G401 (cell line): ENCODE results near the gene PSMA2. TPM values are rescaled to one million over a fixed set of nuclear protein-coding genes. Genes with fewer than 3 reads are reported as not detected.
A peak's percentile ranks its signal among the peaks of the same experiment; 100 is the strongest.

Experiments
- DNase-seq: peaks from one replicate; pipeline ENCODE4 v3.0.0-alpha.2; 2015; ENCODE audit warnings: low spot score
- in situ Hi-C: cut with HindIII; loops from 2 replicates; pipeline ENCODE4 v1.10.0; 2016; ENCODE audit warnings: low sequenced_read_pairs, mixed read lengths
- total RNA-seq: library from RNA; depleted of rRNA; stranded (reverse); fragments of >200 nt; shearing (Covaris generic); gene quantifications from 2 replicates; pipeline ENCODE4 v1.2.3, GENCODE V29; 2014; rRNA removed

The PSMA2 gene
- total RNA-seq: 235 and 237 TPM in 2 replicates

DNA sequence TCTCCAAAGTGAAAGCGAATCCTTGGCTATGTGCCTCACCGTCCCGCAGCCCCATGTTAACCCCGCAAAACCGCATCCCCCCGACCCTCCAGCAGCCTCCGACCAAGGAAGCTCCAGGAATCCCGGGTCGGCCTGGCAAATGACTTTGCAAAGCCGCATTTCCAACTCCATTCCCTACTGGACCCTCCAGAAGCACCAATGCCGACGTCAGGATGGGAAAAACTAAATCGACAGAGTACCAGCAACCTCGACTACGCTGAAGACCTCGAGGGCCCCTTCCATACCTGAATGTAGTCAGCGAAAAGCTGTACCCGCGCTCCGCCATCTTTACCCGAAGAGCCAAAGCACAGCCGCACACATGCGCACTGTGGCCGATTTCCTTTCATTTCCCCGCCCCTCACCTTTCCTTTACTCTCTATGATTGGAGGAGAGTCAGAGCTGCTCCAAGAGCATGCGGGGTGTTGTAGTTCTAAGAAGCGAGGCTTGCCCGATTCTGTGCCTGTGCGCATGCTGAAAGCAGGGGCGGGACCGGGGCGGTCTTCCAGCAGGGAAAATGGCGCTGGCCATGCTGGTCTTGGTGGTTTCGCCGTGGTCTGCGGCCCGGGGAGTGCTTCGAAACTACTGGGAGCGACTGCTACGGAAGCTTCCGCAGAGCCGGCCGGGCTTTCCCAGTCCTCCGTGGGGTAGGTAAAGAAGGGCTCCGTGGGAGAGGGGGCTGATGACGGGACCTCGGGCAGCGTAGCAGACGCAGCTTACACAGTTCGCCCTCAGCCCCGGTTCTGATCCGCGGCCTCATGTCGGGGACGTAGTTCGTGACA, at the start of gene PSMA2, which contains the start of gene MRPL32:
Gene PSMA2, minus strand, starts transcription at position 341 of the 818 bp plus-strand sequence. Its CDS starts 16 bp downstream, at position 325.
Gene MRPL32, plus strand, starts transcription at position 543 of the 818 bp plus-strand sequence. Its CDS starts 11 bp downstream, at position 554.
- peak; percentile 99 for DNase-seq
- in situ Hi-C loops: no loop called here

DNA sequence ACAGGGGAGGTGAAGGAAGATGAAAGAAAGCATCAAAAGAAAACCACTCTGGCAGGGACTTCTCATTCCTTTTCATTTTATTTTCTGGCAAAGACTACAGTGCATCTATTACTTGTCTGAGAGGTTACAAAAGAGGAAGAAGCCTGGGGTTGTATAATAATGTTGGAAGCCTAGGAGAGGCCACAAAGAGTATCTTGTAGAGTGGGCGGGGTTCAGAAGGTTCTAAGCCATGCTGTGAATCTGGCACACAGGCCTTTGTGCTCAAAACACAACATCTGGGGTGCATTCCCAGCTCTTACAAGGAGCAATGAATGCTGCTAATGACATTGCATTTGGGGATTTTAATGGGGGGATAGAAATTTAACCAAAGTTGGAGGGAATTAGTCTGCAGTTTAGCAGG, 49.6 kb upstream of the PSMA2 start:
- DNase-seq: no peak
- in situ Hi-C loops: no loop called here

DNA sequence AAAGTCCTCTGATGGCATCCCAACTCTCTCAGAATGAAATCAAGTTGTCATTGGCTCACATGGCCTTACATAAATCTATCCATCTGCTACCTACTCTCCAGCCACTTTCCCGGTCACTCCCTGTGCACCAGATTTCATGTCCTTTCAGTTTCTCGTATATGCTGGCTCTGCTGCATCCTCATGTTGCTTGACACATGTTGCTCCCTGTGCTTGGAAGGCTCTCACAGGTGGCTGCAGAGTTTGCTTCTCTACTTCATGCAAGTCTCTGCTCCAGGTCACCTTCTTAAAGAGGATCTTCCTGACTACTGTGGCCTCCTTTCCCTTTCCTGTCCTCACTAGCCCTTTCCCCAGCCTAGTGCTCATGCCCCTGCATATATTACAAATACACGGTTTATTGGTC, 48.5 kb upstream of the PSMA2 start:
- in situ Hi-C loops: no loop called here
- no peak for DNase-seq

DNA sequence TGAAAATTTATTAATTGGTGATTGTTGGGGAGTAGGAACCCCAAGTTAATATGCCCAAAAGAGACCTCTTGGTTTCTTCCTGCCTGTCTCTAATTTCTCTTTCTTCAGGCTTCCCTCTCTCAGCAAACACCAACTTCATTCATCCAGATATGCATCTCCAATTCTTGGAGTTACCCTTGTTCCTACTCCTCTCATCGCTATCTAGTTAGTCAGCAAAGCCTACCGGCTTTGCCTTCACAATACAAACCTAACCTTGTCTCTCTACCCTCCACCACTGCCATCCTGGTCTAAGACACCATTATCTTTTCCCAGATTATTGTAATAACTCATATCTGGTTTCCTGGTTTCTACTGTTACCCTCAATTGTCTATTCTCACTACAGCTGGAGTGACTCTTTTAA, 48.1 kb upstream of the PSMA2 start:
- DNase-seq: no peak
- in situ Hi-C loops: no loop called here

DNA sequence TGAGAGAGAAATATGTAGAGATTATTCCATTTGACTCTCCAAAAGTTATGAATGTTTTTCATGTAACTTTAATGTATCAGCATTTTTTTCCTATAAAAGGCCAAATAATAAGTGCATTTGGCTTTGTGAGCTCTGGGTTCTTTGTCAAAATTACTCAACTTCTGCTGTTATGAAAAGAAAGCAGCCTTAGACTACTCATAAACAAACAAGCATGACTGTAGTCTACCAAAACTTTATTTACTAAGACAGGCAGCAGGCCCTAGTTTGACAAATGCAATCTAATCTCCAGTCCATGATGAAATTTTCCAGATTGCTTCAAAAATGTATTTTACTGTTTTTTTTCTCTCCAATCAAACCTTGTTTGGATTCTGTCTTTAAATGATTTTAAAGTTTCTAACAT, 46.5 kb upstream of the PSMA2 start:
- in situ Hi-C loops: no loop called here
- no peak for DNase-seq

DNA sequence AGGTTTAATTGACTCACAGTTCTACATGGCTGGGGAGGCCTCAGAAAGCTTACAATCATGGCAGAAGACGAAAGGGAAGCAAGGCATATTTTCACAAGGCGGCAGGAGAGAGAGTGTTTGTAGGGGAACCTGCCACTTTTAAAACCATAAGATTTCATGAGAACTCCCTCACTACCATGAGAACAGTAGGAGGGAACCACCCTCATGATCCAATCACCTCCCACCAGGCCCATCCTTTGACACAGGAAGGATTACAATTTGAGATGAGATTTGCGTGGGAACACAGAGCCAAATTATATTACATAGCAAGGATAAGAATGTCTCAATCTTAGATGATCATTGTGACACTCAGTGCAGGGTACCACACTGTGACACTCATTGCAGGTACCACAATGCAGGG, 44.4 kb upstream of the PSMA2 start:
- in situ Hi-C loops: no loop called here
- DNase-seq: no peak

DNA sequence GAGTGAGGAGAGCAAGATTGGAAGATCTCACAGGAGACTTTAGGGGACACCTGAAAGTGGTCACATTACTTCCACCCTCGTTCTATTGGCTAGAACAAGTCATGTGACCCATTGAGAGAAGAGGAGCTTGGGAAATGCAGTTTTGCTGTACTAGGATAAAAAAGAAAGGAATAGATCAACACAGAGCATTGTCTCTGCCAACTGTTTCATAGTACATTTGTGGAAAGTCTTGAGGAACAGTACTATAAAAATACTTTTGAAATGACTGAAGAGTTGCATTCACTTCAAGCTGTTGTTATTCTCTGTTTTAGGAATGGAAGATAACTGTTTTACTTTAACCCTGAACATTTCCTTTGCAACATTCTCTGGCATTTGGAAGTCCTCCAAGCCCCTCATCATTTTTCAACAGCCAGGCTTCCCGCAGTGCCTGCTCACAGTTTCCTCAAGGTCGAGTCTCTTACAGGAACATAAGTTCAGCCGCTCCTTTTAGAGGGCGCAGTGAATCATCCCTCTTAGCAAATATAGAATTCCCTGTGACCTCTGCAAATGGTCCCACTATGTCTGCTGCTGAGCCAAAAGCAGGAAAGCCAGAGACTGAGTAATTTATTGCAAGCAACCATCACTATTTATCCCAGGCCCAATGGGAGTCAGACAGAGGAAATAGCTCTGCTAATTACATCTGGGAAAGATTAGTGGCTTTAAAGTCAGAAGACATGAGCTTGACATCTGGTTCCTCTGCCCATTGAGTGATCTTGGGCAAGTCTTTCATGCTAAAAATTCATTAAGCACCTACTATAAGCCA, 40.9 kb upstream of the PSMA2 start:
- no peak for DNase-seq
- in situ Hi-C loops: no loop called here

DNA sequence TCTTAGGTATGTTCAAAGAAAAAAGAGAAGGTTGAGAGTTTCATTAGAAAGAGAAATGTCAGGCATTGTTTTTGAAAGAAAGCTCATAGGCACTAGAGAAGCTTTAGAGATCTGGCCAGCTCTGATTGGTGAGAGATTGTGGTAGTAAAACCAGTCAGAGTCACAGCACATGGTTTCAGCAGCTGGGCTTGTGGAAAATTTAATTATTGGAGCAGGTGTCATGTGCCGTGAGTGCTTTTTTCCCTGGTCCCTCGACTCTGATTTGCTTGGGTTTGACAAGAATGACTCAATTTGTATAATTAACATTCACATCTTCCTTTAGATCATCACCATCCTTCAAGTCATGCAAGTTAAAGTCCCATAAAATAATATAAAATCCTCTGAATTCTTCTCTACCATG, 35.4 kb upstream of the PSMA2 start:
- in situ Hi-C loops: no loop called here

DNA sequence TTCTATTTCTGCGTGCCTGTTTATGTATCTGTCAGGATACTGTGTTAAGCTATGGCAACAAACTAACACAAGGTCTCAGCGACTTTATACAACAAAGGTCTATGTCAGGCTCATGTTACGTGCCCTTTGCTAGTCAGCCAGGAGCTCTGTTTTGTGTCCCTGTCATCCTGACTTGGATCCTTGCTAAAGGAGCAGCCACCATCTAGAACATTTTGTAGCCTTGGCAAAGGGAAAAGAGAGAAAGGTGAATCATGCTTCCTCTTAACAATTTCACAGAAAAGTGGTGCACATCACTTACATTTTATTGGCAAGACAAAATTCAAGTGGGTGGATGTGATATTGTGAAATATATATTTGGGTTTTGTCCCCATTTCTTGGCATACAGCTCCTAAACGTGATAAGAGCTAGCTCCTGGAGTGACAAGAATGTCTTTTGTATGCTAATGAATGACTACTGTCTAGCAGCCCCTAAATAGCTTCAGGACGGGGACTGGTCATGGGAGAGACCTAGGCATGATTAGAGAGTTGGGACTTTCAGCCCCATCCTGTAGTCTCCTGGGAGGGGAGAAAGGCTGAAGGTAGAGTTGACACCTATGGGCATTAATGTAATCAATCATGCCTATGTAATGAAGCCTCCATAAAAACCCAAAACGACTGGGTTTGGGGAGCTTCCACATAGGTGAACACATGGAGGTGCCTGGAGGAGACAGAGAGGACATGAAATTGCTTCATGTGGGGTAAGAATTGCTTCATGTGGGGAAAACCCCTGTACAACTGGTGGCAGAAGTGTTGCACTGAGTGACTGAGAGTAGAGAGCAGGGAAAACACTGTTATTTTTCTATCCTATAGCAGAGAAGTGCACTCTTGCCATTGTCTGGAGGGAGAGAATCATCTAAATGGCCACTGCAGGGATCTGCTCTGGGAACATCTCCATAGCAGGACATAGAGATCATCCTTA, 33.2 kb upstream of the PSMA2 start:
- no peak for DNase-seq
- in situ Hi-C loops: no loop called here

More for the DNA sequence above, 35.4 kb upstream of the PSMA2 start:
- DNase-seq: no peak

DNA sequence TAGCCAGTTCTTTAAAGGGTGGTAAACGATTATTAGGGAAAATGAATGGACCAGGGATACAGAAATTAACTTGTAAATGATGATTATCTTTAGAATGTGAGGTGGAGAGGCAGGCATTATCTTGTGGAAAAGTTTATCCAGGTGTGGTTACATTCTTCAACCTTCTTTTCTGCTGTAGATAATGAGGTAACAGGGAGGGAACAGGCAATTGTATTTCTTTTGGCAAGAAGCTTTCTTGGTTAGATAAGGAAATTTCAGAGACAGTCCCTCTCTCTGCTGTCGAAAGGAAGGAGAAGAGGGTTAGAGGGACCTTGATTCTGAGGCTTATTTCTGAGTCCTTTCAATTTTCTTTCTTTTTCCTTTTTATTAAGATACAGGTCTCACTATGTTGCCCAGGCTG, 32.3 kb upstream of the PSMA2 start:
- in situ Hi-C loops: no loop called here
- no peak for DNase-seq

DNA sequence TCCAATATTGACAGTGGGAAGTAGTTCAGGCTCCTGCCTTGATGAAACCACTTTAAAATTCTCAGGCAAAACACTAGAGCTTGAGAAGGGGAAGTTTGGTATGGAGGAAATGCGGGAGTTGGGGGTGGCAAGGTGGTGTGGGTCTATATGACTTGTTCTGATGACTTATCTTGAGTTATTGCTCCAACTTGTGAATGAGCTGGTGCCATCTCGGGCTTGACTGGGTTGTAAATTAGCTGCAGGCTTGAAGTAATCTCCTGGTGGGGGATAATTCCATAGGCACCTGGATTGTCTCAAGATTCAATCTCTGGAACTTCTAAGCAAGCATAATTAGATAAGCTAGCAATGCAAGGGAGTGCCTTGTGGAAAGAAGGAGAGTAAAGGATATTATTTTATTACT, 29.2 kb upstream of the PSMA2 start:
- in situ Hi-C loops: no loop called here
- DNase-seq: no peak

DNA sequence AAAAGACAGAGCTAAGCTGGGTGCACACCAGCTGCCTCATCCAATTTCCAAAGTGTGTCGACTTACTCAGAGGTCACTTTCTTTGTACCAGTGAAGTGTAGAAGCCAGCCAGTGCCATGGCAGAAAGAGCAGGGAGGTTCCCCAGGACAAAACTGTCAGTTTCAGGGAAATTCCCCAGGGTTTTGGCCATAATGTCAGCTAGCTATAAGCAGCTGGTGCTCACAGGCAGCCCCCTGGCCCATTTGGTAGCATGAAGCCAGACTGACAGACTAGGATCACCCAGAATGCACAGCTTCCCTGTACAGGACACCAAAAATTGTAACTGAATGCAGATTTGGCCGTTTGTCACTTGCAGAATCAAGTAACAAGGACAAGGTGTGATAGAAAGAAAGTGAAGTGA, 28.8 kb upstream of the PSMA2 start:
- in situ Hi-C loops: no loop called here
- DNase-seq: no peak

DNA sequence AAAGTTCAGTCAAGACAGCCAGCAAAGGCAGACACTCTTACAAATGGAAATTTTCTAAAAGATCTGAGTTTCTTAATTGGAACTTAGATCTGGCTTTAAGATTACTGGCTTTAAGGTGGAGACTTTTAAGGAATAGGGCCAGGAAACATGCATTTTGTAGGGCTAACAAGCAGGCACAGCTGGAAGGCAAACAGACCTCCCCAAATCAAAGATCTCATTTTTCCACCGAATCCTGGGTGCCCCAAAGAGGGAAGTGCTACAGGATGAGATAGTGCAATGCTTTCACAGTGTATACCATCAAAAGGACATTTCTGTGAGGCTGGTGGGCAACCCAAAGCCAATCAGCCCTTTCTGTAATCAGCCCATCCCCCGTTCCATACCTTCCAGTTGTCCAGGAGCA, 27.6 kb upstream of the PSMA2 start:
- in situ Hi-C loops: no loop called here
- DNase-seq: no peak

DNA sequence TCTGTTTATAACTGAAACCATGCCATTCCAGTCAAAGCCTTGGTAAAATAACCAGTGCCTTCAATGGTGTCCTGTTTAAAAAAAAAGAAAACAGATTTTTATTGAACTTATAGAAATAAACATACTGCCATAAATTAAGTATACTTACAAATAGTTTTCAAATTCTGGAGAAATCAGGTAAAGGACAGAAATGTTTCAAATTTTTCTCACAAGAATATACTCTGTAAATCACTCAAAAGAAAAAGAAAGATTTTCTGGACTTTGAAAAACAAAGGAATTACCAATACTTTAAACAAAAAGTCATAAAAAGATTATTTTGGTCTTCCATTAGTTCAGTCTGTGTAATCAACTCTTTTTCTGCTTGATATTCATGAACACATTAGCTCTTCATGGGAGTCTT, 24.1 kb upstream of the PSMA2 start:
- no peak for DNase-seq
- in situ Hi-C loops: no loop called here

DNA sequence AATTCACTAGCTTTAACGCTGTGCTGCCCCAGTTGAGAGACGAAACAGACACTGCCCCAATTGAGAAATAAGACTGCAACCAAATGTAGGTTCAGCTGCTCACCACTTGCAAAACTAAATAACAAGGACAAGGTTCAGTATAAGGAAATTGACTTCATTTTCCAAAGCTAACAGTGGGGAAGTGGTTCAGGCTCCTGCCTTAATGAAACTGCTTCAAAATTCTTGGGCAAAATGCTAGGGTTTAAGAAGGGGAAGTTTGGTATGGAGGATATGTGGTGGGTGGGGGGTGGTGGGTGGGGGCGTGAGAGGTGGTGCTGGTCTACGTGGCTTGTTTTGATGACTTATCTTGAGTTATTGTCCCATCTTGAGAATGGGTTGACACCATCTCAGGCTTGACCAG, 22.0 kb upstream of the PSMA2 start:
- in situ Hi-C loops: no loop called here
- DNase-seq: no peak

DNA sequence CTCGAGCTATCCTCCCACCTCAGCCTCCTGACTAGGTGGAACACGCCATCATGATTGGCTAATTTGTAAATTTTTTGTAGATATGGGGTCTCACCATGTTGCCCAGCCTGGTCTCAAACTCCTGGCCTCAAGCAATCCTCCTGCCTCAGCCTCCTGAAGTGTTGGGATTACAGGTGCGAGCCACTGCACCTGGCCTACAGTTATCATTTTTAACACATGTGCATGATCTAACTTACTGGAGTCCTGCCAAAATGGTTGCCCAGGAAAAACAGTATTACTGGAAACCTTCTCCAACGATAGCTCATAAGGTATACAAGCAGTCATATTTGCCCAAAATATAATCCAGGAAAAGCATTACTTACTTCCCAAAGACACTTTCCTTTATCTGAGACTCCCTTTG, 20.4 kb upstream of the PSMA2 start:
- in situ Hi-C loops: no loop called here
- DNase-seq: no peak

DNA sequence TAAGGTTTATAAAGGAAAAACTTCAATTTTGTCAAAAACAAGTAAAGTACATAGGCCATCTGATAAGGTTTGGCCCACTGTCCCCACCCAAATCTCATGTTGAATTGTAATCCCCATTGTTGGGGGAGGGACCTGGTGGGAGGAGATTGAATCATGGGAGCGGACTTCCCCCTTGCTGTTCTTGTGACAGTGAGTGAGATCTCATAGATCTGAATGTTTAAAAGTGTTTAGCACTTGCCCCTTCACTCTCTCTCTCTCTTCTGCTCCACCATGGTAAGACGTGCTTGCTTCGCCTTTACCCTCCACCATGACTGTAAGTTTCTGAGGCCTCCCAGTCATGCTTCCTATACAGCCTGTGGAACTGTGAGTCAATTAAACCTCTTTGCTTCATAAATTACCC, 18.4 kb upstream of the PSMA2 start:
- DNase-seq: no peak
- in situ Hi-C loops: no loop called here

DNA sequence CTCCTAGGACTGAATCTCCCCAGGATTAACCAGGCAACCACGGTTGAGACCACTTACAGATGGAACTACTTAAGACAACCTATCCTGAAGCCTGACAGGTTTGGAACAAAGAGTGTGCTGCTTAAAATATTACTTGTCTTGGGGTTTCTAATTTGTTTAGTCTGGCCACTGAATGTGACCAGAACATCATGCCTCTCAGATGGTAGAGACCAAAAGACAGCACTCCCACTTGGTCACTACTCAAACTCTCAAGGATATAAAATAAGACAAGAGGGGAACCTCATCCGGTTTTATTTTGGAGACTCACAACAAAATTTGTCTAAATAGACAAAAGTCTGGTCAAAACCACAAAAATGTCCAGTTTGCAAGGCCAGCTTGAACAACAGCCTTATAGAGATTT, 15.5 kb upstream of the PSMA2 start:
- no peak for DNase-seq
- in situ Hi-C loops: no loop called here

DNA sequence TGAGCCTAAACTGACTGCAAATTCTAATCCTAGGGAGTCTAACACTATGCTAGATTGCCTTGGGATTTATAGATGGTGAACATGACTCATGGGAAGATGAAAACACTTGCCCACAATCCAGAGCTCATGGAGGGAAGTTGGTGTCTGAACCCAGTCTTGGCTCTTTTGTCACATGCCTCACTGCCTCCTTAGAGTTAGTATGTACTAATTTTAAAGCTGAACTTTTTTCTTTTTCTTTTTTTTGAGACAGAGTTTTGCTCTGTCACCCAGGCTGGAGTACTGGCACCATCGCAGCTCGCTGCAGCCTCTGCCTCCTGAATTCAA, 14.6 kb upstream of the PSMA2 start:
- in situ Hi-C loops: no loop called here
- DNase-seq: no peak
